PC-3 (cell line): ENCODE results near the gene KLHDC8A. TPM values are rescaled to one million over a fixed set of nuclear protein-coding genes. Genes with fewer than 3 reads are reported as not detected.
"Not testable (repeated sequence)": the region's sequence is repeated elsewhere in the genome, so short reads cannot be mapped to it uniquely, and the experiment has no call there.

Experiments used
- ATAC-seq: fragments of 200-7000 bp; cut with Tn5 transposase; 2 replicates; pipeline ENCODE4 v1.9.1; 2020; ENCODE audit warnings: mild to moderate bottlenecking, moderate library complexity
- Bru-seq: library from RNA; stranded (reverse); fragments of 400-500 nt; gene quantifications from one replicate; lab custom pipeline; 2021; lab: Mats Ljungman, UMichigan
- BruChase-seq, 2 experiments: library from RNA; stranded (reverse); fragments of 400-500 nt; gene quantifications; one replicate each; lab custom pipeline; 2021; lab: Mats Ljungman, UMichigan
- BruUV-seq: library from RNA; stranded (reverse); fragments of 400-500 nt; replicated peaks from 2 replicates; lab custom pipeline; 2021; lab: Mats Ljungman, UMichigan
- CTCF ChIA-PET: fragments of 300-600 bp; sonication (Branson Sonifier 250); formaldehyde crosslinking; loops from one replicate; lab custom pipeline; 2022; ENCODE audit warnings: antibody characterized with exemption; lab: Charles Lee
- POLR2A ChIA-PET: fragments of 300-600 bp; sonication (Branson Sonifier 250); formaldehyde crosslinking; loops from one replicate; lab custom pipeline; 2022; ENCODE audit warnings: antibody characterized with exemption; ENCODE audit not compliant: unreplicated experiment; lab: Charles Lee
- DNase-seq: peaks from one replicate; pipeline ENCODE4 v3.0.0-alpha.2; 2015
- H2AFZ ChIP-seq: fragments of 300-600 bp; sonication (generic); 2 replicates; pipeline ENCODE4 v1.6.0; 2016; ENCODE audit warnings: antibody characterized with exemption, low read length
- H3F3A ChIP-seq: fragments of 300-600 bp; sonication (generic); one replicate; pipeline ENCODE4 v1.6.0; 2017; ENCODE audit warnings: antibody characterized with exemption, low read length, control low read depth, mild to moderate bottlenecking; ENCODE audit not compliant: unreplicated experiment
- H3K27ac ChIP-seq: fragments of 300-600 bp; sonication (generic); 2 replicates; pipeline ENCODE4 v1.5.1; 2016; ENCODE audit warnings: mild to moderate bottlenecking, low read length
- H3K27me3 ChIP-seq: fragments of 300-600 bp; sonication (generic); 2 replicates; pipeline ENCODE4 v1.6.1; 2016; ENCODE audit warnings: low read length, mixed read lengths
- H3K36me3 ChIP-seq: fragments of 300-600 bp; sonication (generic); 2 replicates; pipeline ENCODE4 v1.6.1; 2016; ENCODE audit warnings: low read depth, mixed run types, low read length, mixed read lengths
- H3K4me1 ChIP-seq: fragments of 300-600 bp; sonication (generic); 2 replicates; pipeline ENCODE4 v1.5.1; 2016; ENCODE audit warnings: low read length; ENCODE audit not compliant: insufficient read depth
- H3K4me2 ChIP-seq: fragments of 300-600 bp; sonication (generic); 2 replicates; pipeline ENCODE4 v1.6.0; 2016; ENCODE audit warnings: low read length
- H3K4me3 ChIP-seq: fragments of 300-600 bp; sonication (generic); 2 replicates; pipeline ENCODE4 v1.5.1; 2016; ENCODE audit warnings: mild to moderate bottlenecking, low read length, mixed read lengths
- H3K79me2 ChIP-seq: fragments of 300-600 bp; sonication (generic); 2 replicates; pipeline ENCODE4 v1.6.1; 2017; ENCODE audit warnings: low read length, mixed read lengths
- H3K9ac ChIP-seq: fragments of 300-600 bp; sonication (generic); 2 replicates; pipeline ENCODE4 v1.6.0; 2016; ENCODE audit warnings: mild to moderate bottlenecking, low read length
- H3K9me2 ChIP-seq: fragments of 300-600 bp; sonication (generic); replicated peaks from 2 replicates; pipeline ENCODE4 v1.6.1; 2016; ENCODE audit warnings: mixed run types, low read length, mixed read lengths
- H3K9me3 ChIP-seq: fragments of 300-600 bp; sonication (generic); 2 replicates; pipeline ENCODE4 v1.6.1; 2016; ENCODE audit warnings: low read length, mixed read lengths
- H4K20me1 ChIP-seq: fragments of 300-600 bp; sonication (generic); 2 replicates; pipeline ENCODE4 v1.6.1; 2016; ENCODE audit warnings: low read length, mixed read lengths
- EZH2 ChIP-seq: fragments of 300-600 bp; sonication (generic); IDR thresholded peaks from one replicate; pipeline ENCODE4 v1.6.1; 2017; ENCODE audit warnings: antibody characterized with exemption, mild to moderate bottlenecking, low read length; ENCODE audit not compliant: unreplicated experiment
- EZH2phosphoT487 ChIP-seq: fragments of 300-600 bp; sonication (generic); IDR thresholded peaks from 2 replicates; pipeline ENCODE4 v1.6.1; 2018; ENCODE audit warnings: mild to moderate bottlenecking, antibody characterized with exemption, low read length, borderline replicate concordance
- intact Hi-C: fragments of 100-400 bp; cut with micrococcal nuclease; formaldehyde crosslinking; loops from 2 replicates; pipeline ENCODE4 v1.9.0; 2023
- long read RNA-seq: library from polyadenylated mRNA; unstranded; transcript quantifications from one replicate; pipeline ENCODE4 v2.0.0, GENCODE V29; 2021; ENCODE audit not compliant: unreplicated experiment
- total RNA-seq: library from RNA; depleted of rRNA; stranded (reverse); fragments of >200 nt; gene quantifications from 2 replicates; pipeline ENCODE4 v1.2.3, GENCODE V29; 2014; rRNA removed
- TF ChIP-seq, protein P1 (sequence below): fragments of 300-600 bp; sonication (generic); conservative IDR thresholded peaks from 2 replicates; pipeline ENCODE4 v1.5.1; 2017; ENCODE audit warnings: antibody characterized with exemption, low read depth, mild to moderate bottlenecking, low read length

Gene KLHDC8A
- total RNA-seq = not detected in 2 replicates
- Bru-seq, nascent RNA = not detected
- percentile 7 among the genes with signal in this experiment for BruChase-seq, experiment 1, labeled RNA remaining after a 6-hour chase
- BruChase-seq, experiment 2, labeled RNA remaining after a 2-hour chase = percentile 12 among the genes with signal in this experiment
- long read RNA-seq = 0 reads

GRCh38 chr1:205356440-205357139 is at the start of gene KLHDC8A:
KLHDC8A (minus strand) TSS chr1:205356922; CDS start chr1:205343604, 13,318 bp downstream.
- intact Hi-C loops = no loop called here
- Histone ChIP-seq H3K4me1 (peaks cover 18% of the 10 kb centered on the region), H3K9ac (no peak within 1 kb of the TSS), H3F3A (no peaks in the 10 kb centered on the region), H3K9me3 (no peaks in the 10 kb centered on the region), H3K4me2 (no peak within 1 kb of the TSS), H3K27ac (no peak within 1 kb of the TSS), H4K20me1 (no peaks in the 10 kb centered on the region), H3K79me2 (no peaks in the 10 kb centered on the region), H2AFZ (no peak within 1 kb of the TSS), H3K9me2 (no peaks in the 10 kb centered on the region), H3K4me3 (no peak within 1 kb of the TSS), H3K27me3 (peaks cover 27% of the 10 kb centered on the region), H3K36me3 (no peaks in the 10 kb centered on the region)
- BruUV-seq = no TSS peak
- CTCF ChIA-PET = interaction anchor here (0.6 kb wide), 1 partner anchor 252 kb away, joined by 5 read pairs; no protein-coding TSS in a partner anchor
- no peak for DNase-seq
- ATAC-seq = no peak
- TF ChIP-seq, protein P1, sequence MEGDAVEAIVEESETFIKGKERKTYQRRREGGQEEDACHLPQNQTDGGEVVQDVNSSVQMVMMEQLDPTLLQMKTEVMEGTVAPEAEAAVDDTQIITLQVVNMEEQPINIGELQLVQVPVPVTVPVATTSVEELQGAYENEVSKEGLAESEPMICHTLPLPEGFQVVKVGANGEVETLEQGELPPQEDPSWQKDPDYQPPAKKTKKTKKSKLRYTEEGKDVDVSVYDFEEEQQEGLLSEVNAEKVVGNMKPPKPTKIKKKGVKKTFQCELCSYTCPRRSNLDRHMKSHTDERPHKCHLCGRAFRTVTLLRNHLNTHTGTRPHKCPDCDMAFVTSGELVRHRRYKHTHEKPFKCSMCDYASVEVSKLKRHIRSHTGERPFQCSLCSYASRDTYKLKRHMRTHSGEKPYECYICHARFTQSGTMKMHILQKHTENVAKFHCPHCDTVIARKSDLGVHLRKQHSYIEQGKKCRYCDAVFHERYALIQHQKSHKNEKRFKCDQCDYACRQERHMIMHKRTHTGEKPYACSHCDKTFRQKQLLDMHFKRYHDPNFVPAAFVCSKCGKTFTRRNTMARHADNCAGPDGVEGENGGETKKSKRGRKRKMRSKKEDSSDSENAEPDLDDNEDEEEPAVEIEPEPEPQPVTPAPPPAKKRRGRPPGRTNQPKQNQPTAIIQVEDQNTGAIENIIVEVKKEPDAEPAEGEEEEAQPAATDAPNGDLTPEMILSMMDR = no peak
- TF ChIP-seq EZH2 = no peak
- TF ChIP-seq EZH2phosphoT487 = no peak
- POLR2A ChIA-PET = interaction anchor here (0.8 kb wide), 1 partner anchor 307 kb away, joined by 13 read pairs; no protein-coding TSS in a partner anchor

DNA sequence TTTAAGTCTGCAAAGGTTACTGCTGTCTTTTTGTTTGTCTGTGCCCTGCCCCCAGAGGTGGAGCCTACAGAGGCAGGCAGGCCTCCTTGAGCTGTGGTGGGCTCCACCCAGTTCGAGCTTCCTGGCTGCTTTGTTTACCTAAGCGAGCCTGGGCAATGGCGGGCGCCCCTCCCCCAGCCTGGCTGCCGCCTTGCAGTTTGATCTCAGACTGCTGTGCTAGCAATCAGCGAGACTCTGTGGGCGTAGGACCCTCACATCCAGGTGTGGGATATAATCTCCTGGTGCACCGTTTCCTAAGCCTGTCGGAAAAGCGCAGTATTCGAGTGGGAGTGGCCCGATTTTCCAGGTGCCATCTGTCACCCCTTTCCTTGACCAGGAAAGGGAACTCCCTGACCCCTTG is 49.5 kb upstream of the KLHDC8A start:
- H3K27ac ChIP-seq, H3K4me1 ChIP-seq, H2AFZ ChIP-seq, intact Hi-C loops, POLR2A ChIA-PET, DNase-seq, H3F3A ChIP-seq, BruUV-seq, H4K20me1 ChIP-seq, H3K79me2 ChIP-seq, H3K9me2 ChIP-seq, H3K9ac ChIP-seq, H3K9me3 ChIP-seq, CTCF ChIA-PET, H3K36me3 ChIP-seq, H3K4me2 ChIP-seq, H3K4me3 ChIP-seq, ATAC-seq: not testable (repeated sequence)
- peaks cover 17% of the 10 kb centered on the region for H3K27me3 ChIP-seq

DNA sequence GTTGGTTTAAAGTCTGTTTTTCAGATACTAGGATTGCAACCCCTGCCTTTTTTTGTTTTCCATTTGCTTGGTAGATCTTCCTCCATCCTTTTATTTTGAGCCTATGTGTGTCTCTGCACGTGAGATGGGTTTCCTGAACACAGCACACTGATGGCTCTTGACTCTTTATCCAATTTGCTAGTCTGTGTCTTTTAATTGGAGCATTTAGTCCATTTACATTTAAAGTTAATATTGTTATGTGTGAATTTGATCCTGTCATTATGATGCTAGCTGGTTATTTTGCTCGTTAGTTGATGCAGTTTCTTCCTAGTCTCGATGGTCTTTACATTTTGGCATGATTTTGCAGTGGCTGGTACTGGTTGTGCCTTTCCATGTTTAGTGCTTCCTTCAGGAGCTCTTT is 47.8 kb upstream of the KLHDC8A start:
- H3K4me1 ChIP-seq, POLR2A ChIA-PET, DNase-seq, H2AFZ ChIP-seq, H3K9me2 ChIP-seq, H3K4me2 ChIP-seq, BruUV-seq, intact Hi-C loops, H3K27me3 ChIP-seq, H3K9me3 ChIP-seq, H3K36me3 ChIP-seq, H3K9ac ChIP-seq, H4K20me1 ChIP-seq, H3K27ac ChIP-seq, H3K4me3 ChIP-seq, CTCF ChIA-PET, H3F3A ChIP-seq, ATAC-seq, H3K79me2 ChIP-seq: not testable (repeated sequence)
